GM04503 (cell line): ENCODE results near the gene CD7.
"Not testable (repeated sequence)": the region's sequence is repeated elsewhere in the genome, so short reads cannot be mapped to it uniquely, and the experiment has no call there.

Experiments
- DNase-seq: peaks from one replicate; pipeline ENCODE4 v3.0.0-alpha.2; 2012; ENCODE audit warnings: low read depth

Gene CD7

DNA sequence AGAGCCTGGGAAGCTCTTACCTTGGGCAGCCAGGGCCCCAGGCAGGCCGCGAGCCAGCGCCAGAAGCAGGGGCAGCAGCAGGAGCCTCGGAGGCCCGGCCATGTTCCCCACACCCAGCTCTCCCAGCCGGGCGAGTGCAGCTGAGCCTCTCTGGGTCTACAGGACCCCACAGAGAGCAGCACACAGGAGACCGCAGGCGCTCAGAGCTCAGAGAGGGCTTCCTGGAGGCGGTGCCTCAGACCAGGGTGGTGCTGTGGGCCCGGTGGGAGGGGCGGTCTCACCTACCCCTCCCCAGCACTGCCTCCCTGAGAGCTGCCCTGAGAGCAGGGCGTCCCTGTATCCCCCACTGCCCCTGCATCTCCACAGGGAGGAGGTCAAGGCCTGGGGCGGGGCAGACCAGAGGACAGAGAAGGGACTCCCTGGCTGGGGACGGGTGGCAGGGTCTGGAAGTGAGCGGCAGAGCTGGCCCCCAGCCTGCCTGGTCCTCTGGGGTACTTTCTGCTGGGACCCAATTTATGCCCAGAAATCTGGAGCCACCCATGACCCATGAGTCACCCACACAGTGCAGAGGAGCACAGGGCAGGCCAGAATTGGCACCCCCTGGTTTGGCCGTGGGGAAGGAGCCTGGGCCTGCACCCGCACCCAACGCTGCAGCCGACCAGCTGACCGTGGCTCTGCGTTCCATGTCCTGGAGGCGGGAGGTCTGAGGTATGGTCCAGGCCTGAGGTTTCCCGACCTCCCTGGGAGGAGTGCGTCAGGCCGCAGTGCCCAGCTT lies at the start of gene CD7:
TSS of gene CD7 (minus strand) at position 215 of the 775 bp plus-strand sequence. CDS start at position 102, 113 bp downstream.
- no peak for DNase-seq

DNA sequence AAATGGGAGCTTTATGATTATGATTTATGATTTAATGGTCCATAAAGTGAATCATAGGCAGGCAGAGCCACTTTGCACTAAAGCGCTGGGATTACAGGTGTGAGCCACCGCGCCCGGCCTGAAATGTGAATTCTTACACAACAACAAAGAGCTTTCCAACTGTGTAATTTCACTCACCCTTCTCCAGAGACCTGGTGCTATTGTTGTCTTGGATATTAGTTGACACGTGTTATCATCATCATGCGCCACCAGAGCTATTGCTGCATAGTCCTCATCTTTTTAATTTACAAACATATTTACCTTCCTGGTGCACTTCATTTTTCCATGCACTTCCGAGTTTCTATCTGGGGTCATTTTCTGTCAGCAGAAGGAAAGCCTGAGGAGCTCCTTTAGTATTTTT lies 49.3 kb upstream of the CD7 start:
- no peak for DNase-seq

DNA sequence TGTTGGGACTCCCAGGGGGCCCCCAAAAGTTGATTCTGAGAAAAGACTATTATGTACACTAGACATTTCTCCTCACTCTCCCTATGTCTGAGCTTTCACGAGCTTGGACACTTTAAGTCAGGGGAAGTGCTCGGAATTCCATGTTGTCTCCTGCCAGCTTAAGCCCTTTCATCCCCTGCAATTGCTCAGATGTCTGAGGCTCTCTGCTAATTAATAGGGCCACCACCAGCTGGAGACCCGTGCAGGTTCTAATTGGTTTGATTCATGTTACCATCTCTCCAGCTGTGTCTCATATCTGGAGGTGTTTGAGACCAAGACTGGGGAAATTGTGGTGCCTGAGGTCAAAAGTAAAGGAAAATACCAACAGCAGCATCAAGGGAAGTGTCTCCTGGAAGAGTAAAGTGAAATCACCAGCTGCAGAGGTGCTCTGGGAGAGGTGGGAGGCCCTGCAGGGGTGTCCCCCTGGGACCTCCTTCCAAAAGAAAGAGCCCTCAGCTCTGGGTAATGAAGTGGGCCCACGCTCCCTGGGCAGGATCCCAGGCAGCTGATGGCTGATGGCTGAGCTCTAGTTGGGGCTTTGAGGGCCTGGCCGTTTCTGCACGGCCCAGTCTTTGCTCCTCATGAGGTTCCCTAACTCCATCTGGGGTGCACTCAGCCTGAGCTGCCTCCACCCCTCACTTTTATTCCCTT lies 48.3 kb upstream of the CD7 start:
- no peak for DNase-seq

DNA sequence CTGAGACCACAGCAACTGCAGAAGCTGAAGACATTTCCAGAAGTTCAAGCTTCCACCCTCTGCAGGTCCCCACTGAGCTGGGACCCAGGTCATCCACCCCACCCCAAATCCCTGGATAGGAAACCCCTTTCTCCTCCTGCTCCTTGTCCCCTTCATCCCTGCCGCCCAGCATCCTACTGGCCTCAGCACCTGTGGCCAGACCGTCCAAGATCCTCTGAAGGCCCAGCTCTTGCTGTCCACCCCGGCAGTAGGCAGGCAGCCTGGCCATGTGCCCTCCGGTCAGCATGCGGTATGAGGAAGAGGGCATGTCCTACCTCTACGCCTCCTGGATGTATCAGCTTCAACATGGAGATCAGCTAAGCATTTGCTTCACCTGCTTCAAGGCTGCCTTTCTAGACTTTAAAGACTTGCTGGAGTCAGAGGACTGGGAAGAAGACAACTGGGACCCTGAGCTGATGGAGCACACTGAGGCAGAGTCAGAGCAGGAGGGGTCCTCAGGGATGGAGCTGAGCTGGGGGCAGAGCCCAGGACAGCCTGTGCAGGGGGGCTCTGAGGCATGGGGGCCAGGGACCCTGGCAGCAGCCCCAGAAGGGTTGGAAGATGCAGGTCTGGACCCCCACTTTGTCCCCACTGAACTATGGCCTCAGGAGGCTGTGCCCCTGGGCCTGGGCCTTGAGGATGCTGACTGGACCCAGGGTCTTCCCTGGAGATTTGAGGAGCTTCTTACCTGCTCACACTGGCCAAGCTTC lies 44.7 kb upstream of the CD7 start:
- no peak for DNase-seq

DNA sequence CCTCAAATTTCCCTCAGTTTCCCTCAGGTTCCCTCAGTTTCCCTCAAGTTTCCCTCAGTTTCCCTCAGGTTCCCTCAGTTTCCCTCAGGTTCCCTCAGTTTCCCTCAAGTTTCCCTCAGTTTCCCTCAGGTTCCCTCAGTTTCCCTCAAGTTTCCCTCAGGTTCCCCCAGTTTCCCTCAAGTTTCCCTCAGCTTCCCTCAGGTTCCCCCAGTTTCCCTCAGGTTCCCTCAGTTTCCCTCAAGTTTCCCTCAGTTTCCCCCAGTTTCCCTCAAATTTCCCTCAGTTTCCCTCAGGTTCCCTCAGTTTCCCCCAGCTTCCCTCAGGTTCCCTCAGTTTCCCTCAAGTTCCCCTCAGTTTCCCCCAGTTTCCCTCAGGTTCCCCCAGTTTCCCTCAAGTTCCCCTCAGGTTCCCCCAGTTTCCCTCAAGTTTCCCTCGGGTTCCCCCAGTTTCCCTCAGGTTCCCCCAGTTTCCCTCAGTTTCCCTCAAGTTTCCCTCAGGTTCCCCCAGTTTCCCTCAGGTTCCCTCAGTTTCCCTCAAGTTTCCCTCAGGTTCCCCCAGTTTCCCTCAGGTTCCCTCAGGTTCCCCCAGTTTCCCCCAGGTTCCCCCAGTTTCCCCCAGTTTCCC lies 42.2 kb upstream of the CD7 start:
- DNase-seq, result not testable (repeated sequence)

DNA sequence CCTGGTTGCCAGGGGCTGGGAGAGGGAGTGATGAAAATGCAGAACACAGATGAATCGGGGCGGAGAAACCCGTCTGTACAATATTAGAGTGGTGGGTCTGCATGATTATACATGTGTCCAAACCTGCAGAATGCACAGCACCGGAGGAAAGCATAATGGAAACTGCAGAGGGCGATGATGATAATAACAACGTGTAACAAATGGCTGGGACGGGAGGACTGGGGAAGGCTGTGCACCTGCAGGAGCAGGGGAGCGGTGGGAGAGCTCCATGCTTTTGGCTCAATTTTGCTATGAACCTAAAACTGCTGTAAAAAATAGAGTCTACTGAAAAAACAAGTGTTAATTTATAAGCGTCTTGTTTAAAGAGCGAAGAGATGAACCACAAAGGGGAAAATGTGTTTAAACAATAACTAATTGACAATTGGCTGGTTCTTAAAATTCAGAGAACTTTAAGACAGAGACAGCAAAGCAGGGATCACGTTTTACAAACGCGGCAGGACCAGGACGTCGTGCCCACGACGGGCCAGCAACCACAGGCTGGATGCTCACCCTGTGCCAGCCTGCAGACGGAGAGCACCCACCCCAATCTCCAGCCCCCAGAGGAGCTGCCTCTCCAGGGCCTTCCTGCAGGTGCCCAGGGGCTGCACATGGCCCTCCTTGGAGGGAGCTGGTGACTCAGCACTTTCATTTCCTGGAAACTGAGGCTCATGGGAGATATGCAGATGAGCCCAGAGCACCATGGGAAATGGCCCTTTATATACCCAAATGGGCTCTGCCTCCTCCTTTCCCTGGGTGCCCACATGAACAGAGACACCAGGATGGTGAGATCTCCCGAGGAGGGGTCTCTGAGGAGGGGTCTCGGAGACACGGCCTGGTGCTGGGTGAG lies 41.3 kb upstream of the CD7 start, which contains the start of gene TEX19:
TSS of gene TEX19 (plus strand) at position 783 of the 886 bp plus-strand sequence. CDS start 2,904 bp downstream, outside the sequence.
- DNase-seq, result no peak

DNA sequence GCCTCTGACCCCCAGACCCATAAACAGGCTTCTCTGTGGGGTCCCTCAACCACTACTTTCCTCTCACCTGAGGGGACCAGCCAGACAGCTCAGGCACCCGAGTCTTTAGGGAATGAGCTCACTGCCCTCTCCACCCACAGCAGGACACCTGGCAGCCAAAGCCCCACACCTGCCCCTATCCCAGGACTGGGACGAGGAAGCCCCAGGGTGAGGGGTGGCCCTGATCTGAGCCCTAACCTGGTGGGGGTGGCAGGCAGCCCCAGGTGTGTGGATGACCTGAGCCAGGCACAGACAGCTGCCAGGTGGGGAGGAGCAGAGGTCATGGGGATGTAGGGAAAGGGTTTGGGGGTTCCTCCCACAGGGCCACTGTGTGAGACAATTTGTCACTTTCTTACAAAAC lies 40.0 kb upstream of the CD7 start:
- no peak for DNase-seq

DNA sequence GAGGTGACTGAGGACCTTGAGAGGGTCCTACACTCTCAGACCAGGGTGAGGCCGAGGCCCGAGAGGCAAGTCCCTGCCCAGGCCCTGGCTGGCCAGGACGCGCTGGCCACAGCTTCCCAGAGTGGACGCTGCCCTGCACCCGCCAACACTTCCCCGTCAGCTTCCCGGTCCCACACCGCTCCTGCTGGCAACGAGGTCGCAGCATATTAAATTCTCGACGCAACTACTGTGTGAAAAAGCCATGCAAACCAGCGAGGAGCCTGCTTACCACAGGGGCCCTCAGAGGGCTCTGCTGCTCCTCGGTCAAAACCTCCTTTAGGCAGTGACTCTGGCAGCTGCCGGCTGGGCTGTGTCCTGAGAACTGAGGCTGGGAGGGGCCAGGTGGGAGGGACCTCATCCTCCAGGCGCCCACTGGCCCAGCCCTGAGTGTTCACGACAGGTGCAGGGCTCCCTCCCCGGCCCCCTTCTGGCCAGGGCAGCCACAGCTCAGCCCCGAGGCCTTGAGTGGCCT lies 39.5 kb upstream of the CD7 start:
- no peak for DNase-seq

DNA sequence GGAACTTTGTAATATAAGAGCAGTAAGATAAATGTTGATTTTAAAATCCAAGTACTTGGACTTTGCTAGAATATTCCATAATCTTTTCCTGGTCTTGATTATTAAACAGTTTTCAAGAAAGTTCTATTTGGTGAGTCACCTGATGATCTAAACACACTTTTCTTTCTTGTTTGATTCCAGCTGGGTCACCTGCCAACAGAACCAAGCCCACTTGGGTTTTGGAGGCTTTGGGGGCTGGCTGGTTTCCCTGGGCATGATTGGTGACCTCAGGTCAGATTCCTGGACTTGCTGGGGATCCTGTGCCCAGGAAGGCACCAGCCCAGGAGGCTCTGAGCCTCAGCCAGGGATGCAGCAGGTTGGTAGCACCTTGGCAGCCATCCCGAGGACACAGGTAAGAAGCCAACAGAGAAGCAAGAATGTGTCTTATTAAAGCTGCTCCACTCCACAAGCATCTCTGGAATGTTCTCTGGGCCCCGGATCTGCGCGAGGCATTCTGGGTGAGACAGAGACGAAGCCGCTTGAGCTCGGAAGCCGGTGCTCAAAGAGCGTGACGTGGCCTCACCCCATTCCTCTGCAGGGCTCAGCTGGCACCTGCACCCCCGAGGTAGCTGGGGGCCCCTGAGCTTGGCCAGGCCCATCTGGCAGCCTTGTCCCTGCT lies 38.5 kb upstream of the CD7 start:
- no peak for DNase-seq

DNA sequence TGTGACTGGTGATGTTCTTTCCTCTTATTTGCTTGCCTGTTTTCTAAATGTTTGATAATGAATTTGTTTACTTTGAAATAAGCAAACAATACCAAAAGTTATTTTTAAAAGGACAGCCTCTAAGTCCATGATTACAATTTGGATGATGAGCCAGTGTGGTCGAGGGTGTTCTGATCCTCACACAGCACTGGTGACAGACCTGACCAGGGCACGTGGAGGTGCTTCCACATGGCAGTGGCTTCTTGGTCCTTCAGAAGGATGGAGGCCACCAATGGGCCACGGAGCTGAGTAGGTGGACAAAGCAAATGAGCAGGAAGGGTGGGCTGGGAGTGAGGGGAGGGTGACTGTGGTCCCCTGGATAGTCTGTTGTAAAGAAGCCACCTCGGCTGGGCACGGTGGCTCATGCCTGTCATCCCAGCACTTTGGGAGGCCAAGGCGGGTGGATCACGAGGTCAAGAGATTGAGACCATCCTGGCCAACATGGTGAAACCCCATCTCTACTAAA lies 37.4 kb upstream of the CD7 start:
- no peak for DNase-seq

DNA sequence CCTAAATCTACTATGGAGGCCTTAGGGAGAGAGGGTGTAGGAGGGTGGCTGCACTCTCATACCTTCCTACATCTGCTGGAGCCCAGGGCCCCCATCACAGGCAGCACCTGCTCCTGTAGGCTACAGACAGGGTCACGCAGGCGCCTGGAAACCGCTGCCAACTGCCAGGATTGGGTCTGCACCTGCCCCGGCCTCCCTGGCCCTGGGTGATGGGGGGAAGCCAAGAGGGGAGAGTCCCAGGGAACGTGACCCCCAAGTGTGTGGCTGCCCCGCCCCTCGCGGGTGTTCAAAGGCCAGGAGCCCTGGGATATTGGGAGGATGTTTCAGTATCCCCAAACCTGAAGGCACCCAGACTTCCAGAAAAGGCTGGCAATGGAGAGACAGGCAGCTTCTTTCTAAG lies 36.1 kb upstream of the CD7 start:
- no peak for DNase-seq

DNA sequence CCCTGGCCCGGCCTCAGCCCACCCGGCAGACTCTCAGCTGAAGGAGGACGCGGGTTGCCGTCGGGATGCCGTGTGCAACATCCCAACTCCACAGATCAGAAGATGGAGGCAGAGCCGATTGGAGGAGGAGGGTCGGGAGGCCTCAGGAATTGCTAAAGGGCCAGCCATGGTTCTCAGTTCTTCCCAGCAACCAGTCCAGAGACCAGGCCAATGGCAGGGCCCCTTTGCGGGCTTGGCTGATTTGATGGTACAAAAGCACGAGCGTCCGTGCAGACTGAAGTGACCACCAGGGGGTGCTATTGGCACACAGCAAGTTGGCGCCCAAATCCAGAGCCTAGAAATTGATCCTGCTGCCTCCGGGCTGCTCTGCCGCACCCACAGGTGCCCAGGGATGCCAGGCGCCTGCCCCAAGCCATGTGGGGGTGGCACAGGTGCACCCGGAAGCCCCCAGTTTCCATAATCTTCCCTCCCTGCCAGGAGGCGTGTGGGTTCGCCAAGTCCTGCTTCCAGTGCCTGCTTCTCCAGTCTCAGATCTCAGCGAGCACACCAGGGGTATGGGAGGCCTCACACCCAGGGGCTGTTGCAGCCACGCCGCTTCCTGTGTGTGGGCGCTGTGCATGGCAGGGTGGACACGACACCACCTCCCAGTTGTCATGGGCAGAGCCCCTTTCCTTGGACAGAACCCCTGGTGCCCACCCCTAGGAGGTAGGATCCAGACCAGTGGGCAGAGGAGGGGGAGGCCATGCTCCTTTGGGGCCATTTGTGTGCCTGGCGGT lies 34.5 kb upstream of the CD7 start:
- no peak for DNase-seq

DNA sequence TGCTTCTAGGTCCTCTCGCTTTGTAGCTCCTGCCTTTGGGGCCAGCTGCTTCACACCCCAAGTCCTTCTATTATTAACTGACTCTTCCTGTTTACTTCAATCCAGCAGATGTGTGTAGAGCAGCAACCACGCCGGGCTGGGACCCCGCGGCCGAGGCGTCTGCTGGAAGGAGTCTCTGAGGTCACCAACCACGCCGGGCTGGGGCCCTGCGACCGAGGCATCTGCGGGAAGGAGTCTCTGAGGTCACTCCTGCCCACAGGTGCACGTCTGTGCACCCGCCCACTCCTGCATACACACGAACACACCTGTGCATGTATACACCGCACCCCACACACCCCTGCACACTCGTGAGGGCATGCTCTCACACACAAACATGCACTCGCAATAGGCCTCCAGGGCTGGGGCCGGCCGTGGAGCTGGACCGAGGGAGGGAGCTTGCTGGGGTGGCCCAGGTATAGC lies 33.9 kb upstream of the CD7 start:
- no peak for DNase-seq

DNA sequence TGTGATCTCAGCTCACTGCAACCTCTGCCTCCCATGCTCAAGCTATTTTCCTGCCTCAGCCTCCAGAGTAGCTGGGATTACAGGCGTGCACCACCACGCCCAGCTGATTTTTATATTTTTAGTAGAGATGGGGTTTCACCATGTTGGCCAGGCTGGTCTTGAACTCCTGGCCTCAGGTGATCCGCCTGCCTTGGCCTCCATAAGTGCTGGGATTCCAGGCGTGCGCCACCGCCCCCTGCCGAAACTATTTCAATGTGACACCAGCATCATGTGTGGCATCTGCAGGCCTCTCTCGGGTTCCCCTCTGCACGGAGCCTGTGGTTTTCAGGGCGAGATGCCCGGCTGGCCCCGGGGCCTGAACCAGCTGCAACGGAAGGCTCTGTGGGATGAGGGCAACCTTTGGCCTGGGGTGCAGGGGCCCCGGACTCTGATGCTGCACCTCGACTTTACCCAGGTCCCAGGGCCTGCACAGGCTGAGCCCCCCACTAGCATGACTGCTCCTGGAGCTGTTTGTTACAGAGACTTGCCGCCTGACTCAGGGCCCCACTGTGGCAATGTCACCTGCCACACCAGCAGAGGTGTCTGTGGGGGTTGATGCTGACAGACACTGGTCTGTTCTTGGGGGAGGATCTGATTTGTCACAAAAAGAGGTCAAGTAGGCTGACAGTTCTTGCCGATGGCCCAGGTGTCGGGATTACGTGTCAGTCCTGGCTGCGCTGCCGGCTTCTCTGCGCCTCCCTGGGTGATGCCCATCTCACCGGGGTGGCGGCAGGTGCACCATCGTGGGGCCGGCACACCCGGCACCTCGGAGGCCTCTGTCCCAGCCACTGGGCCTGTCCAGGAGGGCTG lies 33.0 kb upstream of the CD7 start:
- DNase-seq, result no peak

DNA sequence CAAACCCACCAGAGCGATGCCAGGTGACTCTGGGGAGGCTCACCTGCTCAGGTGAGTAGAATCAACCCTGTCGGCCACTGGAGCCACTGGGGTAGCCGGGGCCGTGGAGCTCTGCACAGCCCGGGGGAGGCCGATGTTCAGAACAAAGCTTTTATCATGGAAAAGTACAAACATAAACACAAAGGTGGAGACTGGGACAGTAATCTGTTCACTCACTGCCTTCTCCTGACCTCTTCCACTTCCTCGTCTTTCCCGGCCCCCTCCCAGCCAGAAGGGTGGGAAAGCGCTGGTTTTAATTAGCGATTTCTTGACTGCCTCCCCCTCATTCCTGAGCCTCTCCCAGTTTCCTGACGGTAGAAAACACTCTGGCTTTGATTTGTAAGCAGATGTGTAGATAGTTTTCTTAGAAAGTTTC lies 31.9 kb upstream of the CD7 start:
- no peak for DNase-seq

DNA sequence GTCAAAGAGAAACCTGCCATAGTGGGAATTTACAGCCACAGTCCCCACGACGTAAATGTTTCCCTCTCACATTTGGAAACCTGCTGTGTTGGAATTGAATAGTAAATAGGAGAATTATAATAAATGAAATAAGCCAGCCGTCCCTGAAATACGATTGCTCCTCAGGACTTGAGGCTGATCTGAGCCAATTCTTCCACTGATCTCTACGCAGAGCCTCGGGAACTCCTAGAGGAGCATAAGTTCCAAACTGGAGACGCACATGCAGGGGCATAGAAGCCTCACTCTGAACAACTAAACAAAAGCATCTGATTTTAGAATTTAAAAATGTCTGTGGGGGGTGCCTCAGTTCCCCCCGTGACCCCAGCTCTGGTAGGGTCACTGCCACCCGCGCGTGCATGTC lies 31.5 kb upstream of the CD7 start:
- no peak for DNase-seq

DNA sequence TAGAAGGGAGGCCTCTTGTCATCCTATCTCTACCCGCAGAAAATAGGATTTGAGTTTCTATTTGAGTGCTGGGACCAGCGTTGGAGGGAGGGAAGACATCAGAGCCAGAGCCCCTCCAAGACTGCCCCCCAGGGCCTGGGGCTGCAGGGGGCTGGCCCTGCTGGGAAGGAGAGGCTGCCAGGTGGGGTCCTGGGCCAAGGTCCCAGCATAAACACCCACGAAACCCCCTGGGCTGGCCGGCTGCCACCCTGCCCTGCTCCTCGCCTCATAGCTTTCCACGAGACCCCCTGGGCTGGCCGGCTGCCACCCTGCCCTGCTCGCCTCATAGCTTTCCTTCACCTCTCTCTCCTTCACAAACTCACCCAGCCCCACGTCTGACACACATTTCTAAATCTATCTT lies 31.0 kb upstream of the CD7 start:
- DNase-seq, result no peak

DNA sequence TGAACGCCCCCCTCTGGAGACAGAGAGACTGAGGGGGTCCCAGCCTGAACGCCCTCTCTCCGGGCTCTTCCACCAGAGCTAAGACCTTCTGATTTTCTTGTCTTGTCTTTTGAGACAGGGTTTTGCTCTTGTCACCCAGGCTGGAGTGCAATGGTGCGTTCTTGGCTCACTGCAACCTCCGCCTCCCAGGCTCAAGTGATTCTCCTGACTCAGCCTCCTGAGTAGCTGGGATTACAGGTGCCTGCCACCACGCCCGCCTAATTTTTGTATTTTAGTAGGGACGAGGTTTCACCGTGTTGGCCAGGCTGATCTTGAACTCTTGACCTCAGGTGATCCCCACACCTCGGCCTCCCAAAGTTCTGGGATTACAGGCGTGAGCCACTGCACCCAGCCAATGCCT lies 30.6 kb upstream of the CD7 start:
- DNase-seq, result not testable (repeated sequence)
